SH-SY5Y (cell line): ENCODE measurements around the gene GABPA.

Experiments used
- GATA2 ChIP-seq: IDR thresholded peaks from 2 replicates; pipeline ENCODE4 v1.6.1; 2011; ENCODE audit warnings: mild to moderate bottlenecking, low read depth, low read length
- GATA3 ChIP-seq: IDR thresholded peaks from 2 replicates; pipeline ENCODE4 v1.6.1; 2011; ENCODE audit warnings: low read depth, mild to moderate bottlenecking, low read length, moderate library complexity

GRCh38 chr21:25709684-25710265 lies 25.0 kb upstream of the GABPA start:
- TF ChIP-seq GATA3: no peak
- no peak for TF ChIP-seq GATA2
